Kidney epithelial cell (primary cell): Measurements from ENCODE around the gene ANKS1B. TPM values are rescaled to one million over a fixed set of nuclear protein-coding genes. Genes with fewer than 3 reads are reported as not detected.

ENCODE experiments used
- DNase-seq: peaks from one replicate; pipeline ENCODE4 v3.0.0-alpha.2; 2010; ENCODE audit warnings: low read depth
- H3K27me3 ChIP-seq: 2 replicates; pipeline ENCODE4 v1.6.0; 2011; ENCODE audit warnings: low read length; ENCODE audit not compliant: control insufficient read depth, insufficient read depth
- H3K36me3 ChIP-seq: 2 replicates; pipeline ENCODE4 v1.5.1; 2011; ENCODE audit warnings: low read length; ENCODE audit not compliant: control insufficient read depth, insufficient read depth
- H3K4me3 ChIP-seq: 2 replicates; pipeline ENCODE4 v1.5.1; 2011; ENCODE audit warnings: low read depth, mild to moderate bottlenecking, control low read depth, low read length
- CTCF ChIP-seq: IDR thresholded peaks from 2 replicates; pipeline ENCODE4 v1.5.1; 2011; ENCODE audit warnings: mild to moderate bottlenecking, moderate library complexity, low read length, control low read depth, inconsistent platforms; ENCODE audit not compliant: insufficient read depth, poor library complexity, severe bottlenecking
- total RNA-seq: library from RNA; depleted of rRNA; stranded (reverse); fragments of >200 nt; gene quantifications from 2 replicates; pipeline ENCODE4 v1.2.3, GENCODE V29; 2015

The ANKS1B gene
- total RNA-seq, 1 donor from 2014 or later = 0.13 TPM

GRCh38 chr12:99926511-99927169, 58.1 kb downstream of the ANKS1B start:
- TF ChIP-seq CTCF = no peak
- no peak for DNase-seq
- Histone ChIP-seq H3K27me3 (no peaks in the 10 kb centered on the region), H3K4me3 (no peak overlapping the region), H3K36me3 (no peaks in the 10 kb centered on the region)

GRCh38 chr12:99920353-99920960, 64.3 kb downstream of the ANKS1B start:
- no peak for DNase-seq
- no peak for TF ChIP-seq CTCF
- H3K27me3 ChIP-seq = no peaks in the 10 kb centered on the region
- no peaks in the 10 kb centered on the region for H3K36me3 ChIP-seq
- H3K4me3 ChIP-seq = no peak overlapping the region

- no peak for TF ChIP-seq CTCF
- Histone ChIP-seq H3K36me3 (no peaks in the 10 kb centered on the region), H3K4me3 (no peak overlapping the region)
Measured at GRCh38 chr12:99917711-99918402, 66.9 kb downstream of the ANKS1B start.

GRCh38 chr12:99916555-99916954, 68.2 kb downstream of the ANKS1B start:
- TF ChIP-seq CTCF = no peak
- Histone ChIP-seq H3K4me3 (no peak overlapping the region), H3K36me3 (no peaks in the 10 kb centered on the region), H3K27me3 (no peaks in the 10 kb centered on the region)
- DNase-seq = no peak

More at GRCh38 chr12:99917711-99918402, 66.9 kb downstream of the ANKS1B start:
- DNase-seq = no peak
- H3K27me3 ChIP-seq = no peaks in the 10 kb centered on the region

GRCh38 chr12:99915251-99916082, 69.3 kb downstream of the ANKS1B start:
- no peak overlapping the region for H3K4me3 ChIP-seq
- TF ChIP-seq CTCF = no peak
- DNase-seq = no peak

More at GRCh38 chr12:99915251-99916082, 69.3 kb downstream of the ANKS1B start:
- H3K36me3 ChIP-seq = no peaks in the 10 kb centered on the region
- no peaks in the 10 kb centered on the region for H3K27me3 ChIP-seq
